ENCODE data around the gene NUAK1. TPM values are rescaled to one million over a fixed set of nuclear protein-coding genes. Genes with fewer than 3 reads are reported as not detected.

Gene NUAK1
- total RNA-seq, 4 donors from 2014 or later: 7.1 to 19.8 (median 10.7) TPM

DNA sequence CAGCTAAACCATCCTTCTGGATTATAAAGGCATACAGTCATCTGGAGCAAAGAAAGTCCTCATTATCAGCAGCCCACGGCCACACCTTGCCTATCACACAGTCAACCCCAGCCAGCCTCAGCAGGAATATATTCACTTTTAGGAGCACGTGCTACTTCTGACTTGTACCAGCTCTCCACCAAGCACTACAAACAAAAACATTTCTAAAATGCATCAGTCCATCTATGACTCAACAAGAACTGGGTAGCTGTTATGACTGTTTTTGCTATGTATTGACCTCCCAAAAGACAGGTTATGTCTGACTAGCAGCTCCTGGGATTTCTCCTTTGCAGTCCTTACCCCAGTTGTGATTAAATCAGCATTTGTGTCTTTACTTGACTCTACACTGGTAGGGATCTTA is 31.2 kb downstream of the NUAK1 start:
- DNase-seq (ENCODE audit: extremely low spot score): no peak
- peaks cover 0 to 26% (median 0%) of the 10 kb centered on the region in 4 donors for H3K36me3 ChIP-seq
- TF ChIP-seq POLR2A (IDR thresholded peaks at IDR 0.05; ENCODE audit: low read depth) (no peak), CTCF (IDR thresholded peaks at IDR 0.05) (no peak), POLR2AphosphoS5 (IDR thresholded peaks at IDR 0.05) (no peak), EP300 (IDR thresholded peaks at IDR 0.05) (no peak)
- no peaks in the 10 kb centered on the region for H3K27me3 ChIP-seq
- intact Hi-C loops (cut with DNase I): no loop called here
- H3K27ac ChIP-seq (replicated peaks in 1 of 4): no peak overlapping the region
- 90% methylated on average over 2 of the region's 2 CpGs for WGBS
- no peak overlapping the region for H3K4me3 ChIP-seq
- H3K4me1 ChIP-seq: peaks cover 36 to 63% (median 48%) of the 10 kb centered on the region in 4 donors
- H3K9me3 ChIP-seq: no peaks in the 10 kb centered on the region

GRCh38 chr12:106106892-106107291 is 31.9 kb downstream of the NUAK1 start:
- Histone ChIP-seq H3K4me3 (no peak overlapping the region), H3K27ac (replicated peaks in 1 of 4) (no peak overlapping the region), H3K9me3 (no peaks in the 10 kb centered on the region), H3K36me3 (peaks cover 0 to 32% (median 0%) of the 10 kb centered on the region in 4 donors), H3K4me1 (peaks cover 30 to 63% (median 41%) of the 10 kb centered on the region in 4 donors), H3K27me3 (no peaks in the 10 kb centered on the region)
- intact Hi-C loops (cut with DNase I): no loop called here
- TF ChIP-seq POLR2AphosphoS5 (IDR thresholded peaks at IDR 0.05) (peak in 1 of 2 donors; percentile 11), EP300 (IDR thresholded peaks at IDR 0.05) (no peak)
- WGBS: 77% methylated on average over 6 of the region's 6 CpGs
- no peak for DNase-seq (ENCODE audit: extremely low spot score)

DNA sequence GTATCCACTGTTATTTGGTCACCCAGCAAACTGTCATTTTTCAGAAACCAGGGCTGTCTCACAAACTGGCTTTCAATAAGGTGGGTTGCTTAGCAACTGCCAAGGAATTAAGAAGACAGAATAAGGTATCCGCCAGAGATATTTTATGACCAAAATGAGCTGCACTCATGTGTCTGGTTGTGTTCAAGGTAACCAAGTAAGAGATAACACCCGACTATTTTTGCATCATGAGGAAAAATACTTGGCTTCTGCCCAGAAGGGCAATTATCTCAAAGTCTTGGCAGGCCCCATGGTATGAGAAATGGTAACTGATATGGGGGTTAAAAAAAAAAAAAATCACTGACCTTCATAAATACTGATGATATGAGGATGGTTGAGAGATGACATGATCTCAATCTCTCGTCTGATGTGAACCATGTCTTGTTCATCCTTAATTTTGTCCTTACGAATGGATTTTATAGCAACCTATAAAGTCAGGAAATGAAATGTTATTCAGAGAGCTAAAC is 32.6 kb downstream of the NUAK1 start:
- H3K9me3 ChIP-seq: no peaks in the 10 kb centered on the region
- WGBS: 79% methylated on average over 4 of the region's 4 CpGs
- no peaks in the 10 kb centered on the region for H3K27me3 ChIP-seq
- peaks cover 29 to 65% (median 41%) of the 10 kb centered on the region in 4 donors for H3K4me1 ChIP-seq
- peaks cover 0 to 40% (median 0%) of the 10 kb centered on the region in 4 donors for H3K36me3 ChIP-seq
- no peak for TF ChIP-seq EP300 (IDR thresholded peaks at IDR 0.05)
- no peak for TF ChIP-seq POLR2AphosphoS5 (IDR thresholded peaks at IDR 0.05)
- no peak for TF ChIP-seq POLR2A (IDR thresholded peaks at IDR 0.05; ENCODE audit: low read depth)
- TF ChIP-seq CTCF (IDR thresholded peaks at IDR 0.05): no peak
- intact Hi-C loops (cut with DNase I): no loop called here
- DNase-seq (ENCODE audit: extremely low spot score): no peak
- no peak overlapping the region for H3K27ac ChIP-seq (replicated peaks in 1 of 4)
- H3K4me3 ChIP-seq: no peak overlapping the region

DNA sequence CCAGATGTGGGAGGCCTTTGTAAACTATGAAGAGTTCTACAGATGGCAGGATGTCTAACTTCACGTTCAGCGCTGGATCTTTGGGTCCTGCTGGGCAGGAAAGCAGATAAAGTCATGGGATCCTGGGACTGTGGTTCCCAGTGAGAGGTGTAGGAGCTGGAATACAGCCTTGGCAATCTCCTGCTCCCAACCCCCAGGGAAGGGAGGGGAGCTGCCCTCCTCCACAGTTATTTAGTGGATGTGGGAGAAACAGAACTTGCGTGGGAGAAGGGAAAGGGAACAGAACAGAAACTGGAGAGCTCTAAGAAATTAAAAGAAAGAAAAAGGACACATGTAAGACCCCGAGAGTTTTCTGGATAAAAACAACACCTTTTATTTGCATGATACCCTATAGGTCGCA is 37.0 kb downstream of the NUAK1 start:
- H3K36me3 ChIP-seq: peaks cover 0 to 65% (median 2%) of the 10 kb centered on the region in 4 donors
- H3K9me3 ChIP-seq: no peaks in the 10 kb centered on the region
- intact Hi-C loops (cut with DNase I): no loop called here
- no peak overlapping the region for H3K4me3 ChIP-seq
- TF ChIP-seq POLR2A (IDR thresholded peaks at IDR 0.05; ENCODE audit: low read depth) (no peak), POLR2AphosphoS5 (IDR thresholded peaks at IDR 0.05) (no peak), CTCF (IDR thresholded peaks at IDR 0.05) (no peak), EP300 (IDR thresholded peaks at IDR 0.05) (no peak)
- WGBS: 98% methylated on average over 5 of the region's 5 CpGs
- peaks cover 7 to 55% (median 16%) of the 10 kb centered on the region in 4 donors for H3K4me1 ChIP-seq
- H3K27ac ChIP-seq (replicated peaks in 1 of 4): no peak overlapping the region
- no peak for DNase-seq (ENCODE audit: extremely low spot score)
- no peaks in the 10 kb centered on the region for H3K27me3 ChIP-seq

DNA sequence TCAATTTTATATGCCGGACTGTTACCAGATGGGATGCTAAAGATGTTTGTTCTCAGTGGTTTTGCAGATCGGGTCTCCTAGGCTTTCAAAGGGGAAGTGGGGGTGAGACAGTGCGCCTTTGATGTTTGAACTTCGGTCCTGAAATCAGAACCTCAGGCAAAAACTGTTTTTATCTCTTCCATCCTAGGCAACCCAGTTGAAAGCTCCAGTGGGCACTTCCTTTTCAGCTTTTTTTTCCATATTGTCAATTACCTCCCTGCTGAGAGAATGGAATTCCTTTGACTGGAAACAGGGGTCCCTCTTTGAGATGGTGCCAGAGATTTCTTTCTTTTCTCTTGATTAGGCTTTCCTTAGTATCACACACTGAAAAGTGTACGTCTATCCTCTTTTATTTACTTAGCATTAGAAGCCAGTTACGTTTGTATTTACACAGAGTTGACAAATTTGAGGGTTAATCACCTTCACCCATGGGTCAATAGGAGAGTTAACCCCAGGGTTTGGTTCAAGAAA is 40.0 kb downstream of the NUAK1 start:
- Histone ChIP-seq H3K27me3 (no peaks in the 10 kb centered on the region), H3K4me3 (no peak overlapping the region), H3K4me1 (peaks cover 19 to 77% (median 28%) of the 10 kb centered on the region in 4 donors), H3K27ac (replicated peaks in 1 of 4) (no peak overlapping the region), H3K9me3 (no peaks in the 10 kb centered on the region), H3K36me3 (peaks cover 0 to 63% (median 2%) of the 10 kb centered on the region in 4 donors)
- 80% methylated on average over 6 of the region's 6 CpGs for WGBS
- intact Hi-C loops (cut with DNase I): no loop called here
- no peak for TF ChIP-seq POLR2AphosphoS5 (IDR thresholded peaks at IDR 0.05)
- no peak for TF ChIP-seq POLR2A (IDR thresholded peaks at IDR 0.05; ENCODE audit: low read depth)
- TF ChIP-seq CTCF (IDR thresholded peaks at IDR 0.05): no peak
- no peak for TF ChIP-seq EP300 (IDR thresholded peaks at IDR 0.05)
- no peak for DNase-seq (ENCODE audit: extremely low spot score)
